SK-MEL-5 (cell line): ENCODE measurements around the gene INHA. TPM values are rescaled to one million over a fixed set of nuclear protein-coding genes. Genes with fewer than 3 reads are reported as not detected.
A peak's percentile ranks its signal among the peaks of the same experiment; 100 is the strongest.

ENCODE experiments used
- DNase-seq: peaks from one replicate; pipeline ENCODE4 v3.0.0-alpha.2; 2016; ENCODE audit warnings: low read depth, low spot score
- in situ Hi-C: cut with HindIII; loops from 2 replicates; pipeline ENCODE4 v1.10.0; 2016; ENCODE audit warnings: low sequenced_read_pairs, high pct_unique_total_duplicates, low pct_unique_long_range_greater_than_20kb
- total RNA-seq: library from RNA; depleted of rRNA; stranded (reverse); fragments of >200 nt; shearing (Covaris generic); gene quantifications from 2 replicates; pipeline ENCODE4 v1.2.3, GENCODE V29; 2014

The INHA gene
- total RNA-seq, 1 experiment from 2014 or later = 0.18 TPM

DNA sequence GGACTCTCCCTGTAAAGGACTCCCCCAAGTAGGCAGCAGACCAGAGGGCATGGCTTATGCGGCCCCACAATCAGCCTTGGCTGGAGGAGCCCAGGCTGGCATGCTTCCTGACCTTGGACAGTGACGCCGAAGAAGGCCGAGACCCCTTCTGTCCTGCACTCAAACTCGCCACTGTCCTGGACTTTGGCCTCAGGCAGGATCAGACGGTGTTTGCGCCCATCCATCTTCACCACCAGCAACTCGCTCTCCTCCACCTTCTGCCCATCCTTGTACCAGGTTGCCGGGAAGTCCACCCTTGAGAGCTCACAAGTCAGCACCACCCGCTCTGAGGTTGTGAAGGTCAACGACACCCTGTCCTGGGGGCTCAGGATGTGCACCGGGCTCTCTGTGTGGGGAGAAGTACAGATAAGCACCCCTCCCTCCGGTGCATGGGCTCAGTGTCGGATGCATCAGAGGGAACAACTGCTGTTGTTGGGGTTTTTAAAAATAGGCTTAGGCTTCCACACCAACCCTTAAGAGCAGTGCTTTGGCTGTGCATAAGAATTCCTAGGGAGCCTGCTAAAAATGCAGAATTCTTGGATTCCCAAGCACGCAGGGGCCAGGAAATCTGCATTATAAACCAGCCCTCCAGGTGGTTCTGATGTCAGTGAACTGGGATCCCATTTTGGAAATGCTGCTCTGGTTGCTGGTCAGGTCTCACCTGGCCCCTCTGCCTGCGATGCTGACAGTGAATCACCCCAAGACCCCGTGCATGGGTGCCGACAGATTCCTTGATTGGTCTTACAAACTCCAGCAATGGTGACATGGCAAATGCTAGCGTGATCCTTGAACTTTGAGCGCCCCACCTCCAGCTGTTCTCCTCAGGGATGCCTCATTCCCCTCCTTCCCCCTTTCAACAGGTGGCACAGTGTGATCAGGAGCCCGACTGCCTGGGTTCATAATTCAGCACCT is 6.7 kb upstream of the INHA start:
- in situ Hi-C loops = no loop called here
- no peak for DNase-seq

DNA sequence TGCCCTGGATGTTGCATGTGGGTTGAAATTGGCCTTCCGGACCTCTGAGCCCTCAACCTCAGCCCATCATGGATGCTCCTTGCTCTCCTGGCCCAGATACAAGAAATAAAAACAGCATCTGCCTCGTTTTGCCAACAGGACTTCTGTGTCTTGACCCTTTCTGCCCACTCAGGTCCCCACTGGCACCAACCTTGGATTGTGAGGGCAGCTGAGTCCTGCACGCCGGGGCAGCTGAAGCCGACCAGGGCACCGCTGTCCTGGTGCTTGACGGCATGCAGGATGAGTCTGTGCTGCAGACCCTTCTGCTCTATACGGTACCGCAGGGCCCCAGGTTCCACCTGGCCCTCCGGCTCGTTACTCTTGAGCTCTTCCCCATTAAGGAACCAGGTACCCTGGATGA is 5.5 kb upstream of the INHA start:
- in situ Hi-C loops = no loop called here
- DNase-seq = no peak

DNA sequence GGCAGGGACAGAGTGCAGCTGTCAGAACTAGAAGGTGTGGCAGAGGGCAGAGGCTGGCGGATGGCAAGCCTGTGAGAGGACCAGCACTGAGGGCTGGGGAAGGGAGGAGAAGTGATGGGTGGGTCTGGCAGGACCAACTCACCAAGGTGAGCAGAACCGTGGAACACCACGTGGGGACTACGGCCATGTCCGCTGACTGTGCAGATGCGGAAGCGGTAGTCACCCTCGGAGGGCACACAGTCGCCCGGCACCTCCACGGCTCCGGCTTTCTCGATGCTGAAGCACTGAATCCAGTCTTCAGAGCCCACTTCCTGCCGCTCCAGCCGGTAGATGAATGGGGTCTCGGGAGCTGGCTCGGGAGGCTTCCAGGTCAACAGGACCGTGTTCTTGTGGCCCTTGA is 5.0 kb upstream of the INHA start:
- no peak for DNase-seq
- in situ Hi-C loops = no loop called here

DNA sequence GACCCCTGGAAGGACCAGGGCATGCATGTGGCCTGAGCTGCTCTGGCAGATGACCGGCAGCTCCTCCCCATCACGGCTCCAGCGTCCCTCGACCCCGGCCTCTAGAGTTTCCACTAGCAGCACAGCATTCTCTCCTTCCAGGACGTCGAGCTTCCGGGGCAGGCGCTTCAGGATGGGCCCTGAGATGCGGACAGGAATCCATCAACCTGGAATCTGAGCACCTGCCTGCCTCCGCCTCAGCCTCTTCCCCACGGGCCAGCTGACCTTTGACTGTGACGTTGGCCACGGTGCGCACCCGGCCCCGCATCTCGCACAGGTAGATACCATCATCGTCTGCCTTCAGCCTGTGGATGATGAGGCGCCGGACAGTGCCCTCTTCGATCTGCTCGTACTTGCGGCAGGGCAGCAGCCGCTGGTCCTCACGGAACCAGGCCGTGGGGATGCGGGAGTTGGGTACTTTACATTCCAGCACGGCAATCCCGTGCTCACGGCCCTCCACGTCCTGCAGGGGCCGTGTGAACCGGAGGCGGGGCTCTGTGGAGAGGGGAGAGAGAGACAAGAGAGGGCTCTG is 4.2 kb upstream of the INHA start:
- in situ Hi-C loops = no loop called here
- DNase-seq = no peak

DNA sequence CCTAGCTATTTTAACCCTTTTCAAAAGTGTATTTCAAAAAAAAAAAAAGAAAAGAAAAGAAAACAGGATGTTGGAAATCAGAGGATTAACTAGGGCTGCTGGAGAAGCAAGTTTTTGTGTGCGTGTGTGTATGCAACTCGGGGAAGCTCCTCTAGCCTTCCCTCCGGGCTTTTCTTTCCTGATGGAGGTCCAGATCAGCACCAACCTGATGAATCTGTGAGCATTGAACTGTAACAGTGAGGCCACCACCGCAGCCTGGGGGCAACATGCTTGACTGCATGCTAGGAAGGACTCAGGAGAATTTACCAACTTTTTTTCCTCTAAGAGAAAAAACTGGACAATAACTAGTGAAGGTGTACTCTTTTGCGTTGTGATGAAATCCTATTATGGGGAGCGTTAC is 3.1 kb upstream of the INHA start:
- no peak for DNase-seq

DNA sequence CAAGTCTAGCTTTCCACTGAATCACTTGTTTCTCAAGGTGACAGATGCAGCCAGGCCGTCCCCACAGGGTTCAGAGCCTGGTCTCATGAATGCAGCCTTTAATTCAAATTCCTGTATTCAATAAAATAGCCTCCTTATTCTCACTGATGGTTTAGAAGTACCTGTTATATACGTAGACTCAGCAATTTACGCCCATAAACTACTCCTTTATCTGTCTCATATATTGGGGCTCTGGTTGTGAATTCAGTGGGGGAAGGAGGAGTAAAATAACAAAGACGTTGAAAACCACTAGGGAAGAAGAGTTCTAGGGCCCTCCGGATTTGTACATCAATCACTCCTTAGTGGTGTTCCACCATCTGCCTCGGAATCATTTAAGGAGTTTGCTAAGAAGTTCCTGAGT is 2.5 kb upstream of the INHA start:
- in situ Hi-C loops = no loop called here
- no peak for DNase-seq

More for the DNA sequence above, 3.1 kb upstream of the INHA start:
- in situ Hi-C loops = no loop called here

DNA sequence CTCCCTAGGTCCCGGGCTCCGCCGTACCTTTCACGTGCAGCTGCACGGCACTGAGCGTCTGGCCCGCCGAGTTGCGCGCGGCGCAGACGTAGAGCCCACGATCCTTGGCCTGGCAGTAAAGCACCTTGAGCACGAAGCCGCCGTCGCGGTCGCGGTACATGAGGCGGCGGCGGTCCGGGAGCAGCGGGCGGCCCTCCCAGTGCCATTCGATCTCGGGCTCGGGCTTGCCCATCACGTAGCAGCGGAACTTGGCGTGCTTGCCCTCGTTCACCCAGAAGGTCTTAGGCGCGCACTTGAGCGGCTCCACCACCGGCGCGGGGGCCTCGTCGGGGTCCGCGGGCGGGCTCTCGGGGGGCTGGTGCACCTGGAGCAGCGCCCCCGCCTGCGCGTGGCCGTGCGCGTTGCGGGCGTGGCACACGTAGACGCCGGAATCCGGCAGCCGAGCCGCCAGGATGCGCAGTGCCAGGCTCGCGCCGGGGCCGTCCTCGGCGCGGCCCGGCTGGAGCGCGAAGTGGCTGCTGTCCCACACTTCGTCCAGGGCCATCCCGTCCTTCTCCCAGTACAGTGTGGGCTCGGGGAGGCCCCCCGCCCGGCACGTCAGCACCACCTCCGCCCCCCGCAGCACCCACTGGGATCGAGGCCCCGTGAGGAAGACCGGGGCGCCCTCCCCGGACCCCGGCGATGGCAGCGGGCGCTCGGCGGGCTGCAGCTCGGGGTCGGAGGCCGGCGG is 1.8 kb upstream of the INHA start:
- no peak for DNase-seq
- in situ Hi-C loops = no loop called here

DNA sequence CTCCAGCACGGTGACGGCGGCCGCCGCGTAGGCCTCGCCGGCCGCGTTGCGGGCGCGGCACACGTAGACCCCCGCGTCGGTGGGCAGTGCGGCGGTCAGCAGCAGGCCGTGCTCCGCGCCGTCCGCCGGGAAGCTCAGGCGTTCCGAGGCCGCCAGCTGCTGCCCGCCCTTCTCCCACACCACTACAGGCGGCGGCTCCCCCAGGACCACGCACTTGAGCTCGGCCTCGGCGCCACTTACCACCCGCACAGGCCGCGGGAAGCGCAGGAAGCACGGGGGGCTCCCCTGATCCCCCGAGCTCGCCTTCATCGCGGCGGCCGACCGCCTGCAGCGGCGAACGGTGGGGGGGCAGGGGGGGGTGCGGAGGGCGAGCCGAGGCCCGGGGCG is 1.2 kb upstream of the INHA start:
- DNase-seq = no peak
- in situ Hi-C loops = no loop called here

DNA sequence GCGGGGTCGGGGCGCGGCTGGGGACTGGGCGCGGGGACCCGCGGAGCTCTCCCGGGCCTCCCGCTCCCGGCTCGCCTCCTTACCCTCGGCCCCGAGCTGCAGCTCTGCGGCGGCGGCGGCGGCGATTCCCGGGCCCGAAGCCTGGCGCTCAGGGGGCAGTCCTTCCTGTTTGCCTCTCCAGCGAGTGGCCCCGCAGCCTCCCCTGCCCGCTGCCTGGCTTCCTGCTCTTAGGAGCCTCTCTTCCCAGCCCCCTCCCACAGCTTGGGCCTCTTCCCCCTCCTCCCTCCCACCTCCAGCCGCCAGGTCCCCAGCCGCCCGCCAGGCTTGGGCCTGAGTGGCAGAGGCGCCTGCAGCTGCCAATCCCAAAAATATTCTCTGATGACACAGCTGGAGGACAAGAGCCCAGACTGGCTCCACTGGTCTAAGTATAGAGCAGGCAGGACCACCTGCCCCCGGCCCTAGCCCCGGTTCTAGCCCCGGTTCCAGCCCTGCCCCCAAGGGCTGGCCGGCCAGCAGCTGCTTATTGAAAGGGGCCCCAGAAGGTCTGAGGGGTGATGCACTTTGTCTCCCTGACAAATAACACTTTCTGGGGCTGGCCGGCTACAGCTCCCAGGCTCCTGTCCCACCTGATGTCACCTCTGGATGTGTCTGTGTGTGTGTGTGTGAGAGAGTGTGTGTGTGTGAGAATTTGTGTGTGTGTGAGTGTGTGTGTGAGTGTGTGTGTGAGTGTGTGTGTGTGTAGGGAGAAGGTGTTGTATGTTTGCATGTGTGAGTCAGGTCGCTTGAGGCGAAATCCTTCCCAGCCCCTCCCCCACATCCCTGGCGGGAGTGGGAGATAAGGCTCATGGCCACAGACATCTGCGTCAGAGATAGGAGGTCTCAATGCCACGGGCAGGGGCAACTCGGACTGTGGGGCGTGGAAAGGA is 536 bp upstream of the INHA start, which contains the start of gene OBSL1:
Gene OBSL1, minus strand, starts transcription at position 229 of the 926 bp plus-strand sequence. CDS start 307 bp downstream, outside the sequence.
- in situ Hi-C loops = no loop called here
- peak; percentile 57 for DNase-seq

DNA sequence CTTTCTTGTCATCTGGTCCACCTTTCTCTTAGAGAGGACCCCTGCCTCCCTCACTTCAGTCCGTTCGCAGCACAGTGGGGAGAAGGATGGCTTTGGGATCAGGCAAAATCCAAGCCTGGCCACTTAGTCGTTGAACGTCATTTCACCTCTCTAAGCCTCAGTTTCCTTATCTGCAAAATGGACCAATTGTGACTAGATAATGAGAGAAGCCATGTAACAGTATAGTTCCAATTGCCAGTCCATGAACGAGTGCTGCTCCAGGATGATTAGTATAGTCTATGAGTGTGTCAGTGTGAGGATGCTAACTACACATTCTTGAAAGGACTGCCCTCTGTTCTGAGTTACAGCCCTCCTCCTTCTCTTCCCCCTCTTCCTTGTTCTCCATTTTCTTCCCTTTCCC is 1.1 kb downstream of the INHA start:
- in situ Hi-C loops = no loop called here
- DNase-seq = no peak

DNA sequence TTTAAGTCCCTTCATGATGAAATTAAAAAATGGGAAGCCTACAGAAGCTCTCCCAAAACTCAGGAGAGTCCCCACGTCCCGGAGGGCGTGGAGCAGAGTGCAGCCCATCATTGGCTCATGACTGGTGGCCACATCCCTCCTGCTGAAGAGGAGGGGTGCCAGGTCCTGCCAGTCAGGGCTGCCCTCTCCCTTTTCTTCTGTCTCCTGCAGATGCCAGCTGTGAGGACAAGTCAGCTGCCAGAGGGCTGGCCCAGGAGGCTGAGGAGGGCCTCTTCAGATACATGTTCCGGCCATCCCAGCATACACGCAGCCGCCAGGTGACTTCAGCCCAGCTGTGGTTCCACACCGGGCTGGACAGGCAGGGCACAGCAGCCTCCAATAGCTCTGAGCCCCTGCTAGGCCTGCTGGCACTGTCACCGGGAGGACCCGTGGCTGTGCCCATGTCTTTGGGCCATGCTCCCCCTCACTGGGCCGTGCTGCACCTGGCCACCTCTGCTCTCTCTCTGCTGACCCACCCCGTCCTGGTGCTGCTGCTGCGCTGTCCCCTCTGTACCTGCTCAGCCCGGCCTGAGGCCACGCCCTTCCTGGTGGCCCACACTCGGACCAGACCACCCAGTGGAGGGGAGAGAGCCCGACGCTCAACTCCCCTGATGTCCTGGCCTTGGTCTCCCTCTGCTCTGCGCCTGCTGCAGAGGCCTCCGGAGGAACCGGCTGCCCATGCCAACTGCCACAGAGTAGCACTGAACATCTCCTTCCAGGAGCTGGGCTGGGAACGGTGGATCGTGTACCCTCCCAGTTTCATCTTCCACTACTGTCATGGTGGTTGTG is 2.6 kb downstream of the INHA start:
- DNase-seq = no peak
- in situ Hi-C loops = no loop called here

DNA sequence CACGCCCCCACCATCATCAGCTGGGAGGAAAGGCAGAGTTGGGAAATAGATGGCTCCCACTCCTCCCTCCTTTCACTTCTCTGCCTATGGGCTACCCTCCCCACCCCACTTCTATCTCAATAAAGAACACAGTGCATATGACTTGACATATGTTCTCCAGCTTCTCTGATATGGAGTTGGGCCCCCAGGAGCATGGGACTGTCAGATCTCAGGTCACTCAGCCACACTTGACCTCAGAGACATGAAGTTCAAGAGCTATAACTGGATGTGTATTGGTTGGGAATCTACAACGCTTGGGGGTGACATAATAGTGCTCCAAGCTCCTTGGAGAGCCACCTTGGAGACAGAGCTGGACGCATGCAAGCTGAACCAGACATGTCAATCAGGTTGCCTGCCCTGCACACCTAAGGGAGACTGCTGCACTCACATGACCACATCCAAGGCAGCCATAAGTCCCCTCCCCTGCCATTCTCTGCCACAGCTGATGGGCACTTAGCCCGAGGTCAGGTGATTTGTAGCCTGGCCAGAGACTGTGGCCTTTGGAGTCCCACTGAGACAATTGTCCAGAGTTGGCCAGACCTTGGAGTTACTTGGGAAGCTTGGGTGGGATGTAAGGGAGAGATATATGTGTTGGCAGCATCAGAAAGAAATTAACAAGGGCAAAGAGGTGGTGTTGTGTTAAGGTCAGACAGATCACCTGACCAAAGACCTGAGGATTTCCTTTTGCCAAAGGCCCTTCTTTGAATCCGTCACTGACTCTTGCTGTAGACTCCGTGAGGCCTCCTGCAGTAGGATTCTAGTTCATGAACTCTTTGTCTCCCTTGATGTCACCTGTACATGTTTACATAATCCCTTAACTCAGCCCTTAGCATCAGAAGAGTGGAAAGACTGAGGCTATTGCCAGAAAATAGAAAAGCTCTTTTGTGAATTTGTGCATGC is 3.7 kb downstream of the INHA start:
- no peak for DNase-seq
- in situ Hi-C loops = no loop called here

DNA sequence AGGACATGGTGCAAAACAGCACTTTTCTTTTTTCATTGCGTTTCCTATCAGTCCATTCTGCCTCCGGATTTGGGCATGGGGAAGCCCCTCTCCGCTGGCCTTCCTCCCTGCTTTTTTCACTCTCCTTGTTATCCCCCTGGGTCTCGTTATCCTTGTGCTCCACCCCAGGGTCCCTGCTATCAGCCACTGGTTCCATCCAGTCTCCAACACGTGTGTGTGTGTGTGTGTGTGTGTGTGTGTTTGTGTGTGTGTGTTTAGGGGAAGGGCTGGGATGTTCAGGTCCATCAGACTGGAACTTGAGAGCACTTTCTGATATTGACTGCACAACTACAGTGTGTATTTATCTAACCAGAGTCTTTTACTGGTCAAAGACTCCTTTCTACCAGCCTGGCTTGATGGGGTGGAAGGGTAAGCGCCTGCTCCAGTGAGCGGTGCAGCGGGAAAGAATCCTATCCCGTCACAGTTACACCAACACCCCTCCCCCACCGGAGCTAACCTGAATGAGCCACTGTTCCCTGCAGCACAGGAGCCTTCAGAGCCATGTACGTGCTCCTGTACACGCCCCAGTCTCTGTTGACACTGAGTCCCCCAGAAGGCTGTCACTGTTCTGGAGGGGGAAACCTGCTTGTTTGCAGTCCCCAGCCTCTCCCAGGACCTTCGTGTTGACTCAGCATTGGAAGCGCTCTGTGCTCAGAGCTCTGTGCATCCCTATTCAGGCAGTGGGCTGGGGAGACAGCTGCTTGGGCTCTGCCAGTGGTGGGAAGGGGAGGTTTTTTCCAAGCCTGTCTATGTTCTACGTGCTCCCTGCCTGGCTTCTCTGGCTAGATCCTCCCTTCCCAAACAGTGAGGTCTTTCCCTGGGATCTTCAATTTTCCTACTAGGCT is 4.6 kb downstream of the INHA start:
- DNase-seq = peak; percentile 66

DNA sequence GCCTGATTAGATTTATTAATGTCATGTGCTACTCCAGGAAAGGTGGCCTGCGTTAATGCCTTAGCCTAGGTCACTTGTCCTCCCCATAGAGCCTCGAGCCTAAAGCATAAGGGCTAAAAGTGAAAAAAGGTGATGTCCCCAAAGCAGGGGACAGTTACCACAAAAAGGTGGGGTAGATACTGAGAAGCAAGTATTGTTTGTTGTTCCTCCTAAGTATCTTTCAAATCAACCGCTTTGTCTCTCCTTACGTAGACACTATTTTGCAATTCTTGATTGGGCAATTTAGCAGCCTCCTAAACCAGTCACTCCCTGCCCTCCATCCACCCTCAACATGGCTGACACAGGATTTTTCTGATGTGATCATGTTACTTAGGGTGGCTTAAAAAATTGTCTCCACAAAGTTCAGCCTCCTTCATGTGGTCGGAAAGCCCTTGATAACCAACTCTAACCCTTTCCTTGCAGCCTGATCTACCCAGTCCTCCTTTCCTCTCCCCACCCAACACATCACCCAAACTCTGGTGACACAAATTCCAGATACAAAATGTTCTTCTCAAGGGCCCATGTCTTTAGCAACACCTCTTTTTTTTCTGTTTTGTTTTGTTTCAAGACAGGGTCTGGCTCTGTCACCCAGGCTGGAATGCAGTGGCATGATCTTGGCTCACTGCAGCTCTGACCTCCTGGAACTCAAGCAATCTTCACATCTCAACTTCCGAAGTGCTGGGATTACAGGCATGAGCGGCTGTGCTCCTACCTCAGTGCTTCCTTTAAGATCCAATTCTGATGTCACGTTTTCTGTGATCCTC is 6.9 kb downstream of the INHA start:
- in situ Hi-C loops = no loop called here
- DNase-seq = no peak

More for the DNA sequence above, 4.6 kb downstream of the INHA start:
- in situ Hi-C loops = no loop called here
